Body of pancreas (tissue), 4 donors: ENCODE measurements around the gene PNKD. TPM values are rescaled to one million over a fixed set of nuclear protein-coding genes. Genes with fewer than 3 reads are reported as not detected.
"Not testable (repeated sequence)": the region's sequence is repeated elsewhere in the genome, so short reads cannot be mapped to it uniquely, and the experiment has no call there.

Source experiments
- ATAC-seq: fragments of 150-250 bp; one replicate; pipeline ENCODE4 v1.9.1; 2016
- DNase-seq, 4 donors: peaks; one replicate each; pipeline ENCODE4 v3.0.0-alpha.2; 2019
- H3K27ac ChIP-seq, 4 donors: fragments of 200-600 bp; sonication (generic); 1 replicate in 3 of 4; 2 replicates in 1 of 4; pipeline versions ENCODE4 v1.5.1 to v1.6.1; 2016 to 2019; ENCODE audit warnings: mild to moderate bottlenecking in 1 of 4, mixed read lengths in 1 of 4, moderate library complexity in 1 of 4
- H3K27me3 ChIP-seq, 2 donors: fragments of 200-600 bp; sonication (generic); one replicate each; pipeline ENCODE4 v1.6.0; 2016; ENCODE audit warnings: mild to moderate bottlenecking in 1 of 2
- H3K36me3 ChIP-seq, 2 donors: fragments of 200-600 bp; sonication (generic); replicated peaks in 1 of 2; 2 replicates each; pipeline ENCODE4 v1.5.1; 2016; ENCODE audit warnings: low read depth in 2 of 2; ENCODE audit not compliant: insufficient read depth in 1 of 2
- H3K4me1 ChIP-seq: fragments of 200-600 bp; sonication (generic); one replicate; pipeline ENCODE4 v1.6.0; 2016
- H3K4me3 ChIP-seq, 2 donors: fragments of 200-600 bp; sonication (generic); 1 replicate in 1 of 2; 2 replicates in 1 of 2; pipeline ENCODE4 v1.5.1; 2016 to 2019
- H3K9me3 ChIP-seq, 3 donors: fragments of 200-600 bp; sonication (generic); 1 replicate in 2 of 3; 2 replicates in 1 of 3; pipeline ENCODE4 v1.5.1; 2016
- POLR2A ChIP-seq, 3 donors: fragments of 450-650 bp; IDR thresholded peaks; one replicate each; pipeline ENCODE4 v1.6.1; 2016; ENCODE audit warnings: antibody characterized with exemption in 3 of 3, mild to moderate bottlenecking in 2 of 3
- WGBS, 2 donors: methylation state at CpG; one replicate each; pipeline ENCODE4 v1.1.5; 2017; 5-methylcytosine and 5-hydroxymethylcytosine counted together
- intact Hi-C: fragments of 100-400 bp; cut with DNase I; formaldehyde crosslinking; loops from one replicate; pipeline ENCODE4 v1.15.1; 2023
- total RNA-seq, 2 donors: library from RNA; depleted of rRNA; stranded (reverse); fragments of >200 nt; gene quantifications; one replicate each; pipeline ENCODE4 v1.1.0, GENCODE V29; 2016
- TF ChIP-seq, protein P1 (sequence below), 7 experiments: fragments of 450-650 bp in 4 of 7; fragments of 200-600 bp in 3 of 7; sonication (generic) in 3 of 7; IDR thresholded peaks; one replicate each; pipeline ENCODE4 v1.5.1; 2016 to 2019; ENCODE audit warnings: antibody characterized with exemption in 7 of 7

PNKD gene
- total RNA-seq, 2 donors from 2014 or later = 17.1 to 21.3 TPM

DNA sequence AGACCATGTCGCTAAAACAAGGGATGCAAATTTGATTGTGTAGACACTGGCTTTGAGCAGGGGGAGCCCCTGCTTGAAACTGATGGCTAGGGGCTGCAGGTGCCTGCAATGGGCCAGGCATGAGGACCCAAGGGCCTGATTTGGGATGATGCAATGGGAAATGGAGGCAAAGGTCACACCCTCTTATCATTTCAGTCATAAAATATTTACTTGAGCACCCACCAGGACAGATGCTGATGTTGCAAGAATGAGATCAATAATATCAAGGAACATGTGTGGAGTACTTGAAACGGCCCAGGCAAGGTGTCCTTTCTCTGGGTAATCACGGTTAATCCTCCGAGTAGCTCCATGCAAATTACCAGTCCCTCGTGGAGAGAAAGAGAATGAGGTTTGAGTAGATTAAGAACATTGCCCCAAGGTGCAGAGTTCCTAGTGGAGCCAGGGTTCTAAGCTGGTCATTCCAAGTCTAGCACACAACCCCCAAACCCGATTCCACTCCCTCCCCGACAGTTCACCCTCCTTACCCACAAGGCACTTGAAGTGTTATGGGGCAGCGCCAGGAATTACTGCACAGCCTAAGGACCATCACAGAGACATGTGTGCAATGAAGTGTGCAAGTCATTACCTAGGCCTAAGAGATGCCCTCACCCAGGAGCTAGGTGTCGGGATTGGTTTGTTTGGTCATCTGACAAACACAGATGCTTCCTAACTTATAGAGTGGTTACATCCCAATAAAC is 36.0 kb downstream of the PNKD start:
- peaks cover 24% of the 10 kb centered on the region for H3K4me1 ChIP-seq
- no peak for TF ChIP-seq POLR2A (IDR thresholded peaks at IDR 0.05)
- TF ChIP-seq, protein P1, sequence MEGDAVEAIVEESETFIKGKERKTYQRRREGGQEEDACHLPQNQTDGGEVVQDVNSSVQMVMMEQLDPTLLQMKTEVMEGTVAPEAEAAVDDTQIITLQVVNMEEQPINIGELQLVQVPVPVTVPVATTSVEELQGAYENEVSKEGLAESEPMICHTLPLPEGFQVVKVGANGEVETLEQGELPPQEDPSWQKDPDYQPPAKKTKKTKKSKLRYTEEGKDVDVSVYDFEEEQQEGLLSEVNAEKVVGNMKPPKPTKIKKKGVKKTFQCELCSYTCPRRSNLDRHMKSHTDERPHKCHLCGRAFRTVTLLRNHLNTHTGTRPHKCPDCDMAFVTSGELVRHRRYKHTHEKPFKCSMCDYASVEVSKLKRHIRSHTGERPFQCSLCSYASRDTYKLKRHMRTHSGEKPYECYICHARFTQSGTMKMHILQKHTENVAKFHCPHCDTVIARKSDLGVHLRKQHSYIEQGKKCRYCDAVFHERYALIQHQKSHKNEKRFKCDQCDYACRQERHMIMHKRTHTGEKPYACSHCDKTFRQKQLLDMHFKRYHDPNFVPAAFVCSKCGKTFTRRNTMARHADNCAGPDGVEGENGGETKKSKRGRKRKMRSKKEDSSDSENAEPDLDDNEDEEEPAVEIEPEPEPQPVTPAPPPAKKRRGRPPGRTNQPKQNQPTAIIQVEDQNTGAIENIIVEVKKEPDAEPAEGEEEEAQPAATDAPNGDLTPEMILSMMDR (IDR thresholded peaks at IDR 0.05) = no peak
- intact Hi-C loops = no loop called here

DNA sequence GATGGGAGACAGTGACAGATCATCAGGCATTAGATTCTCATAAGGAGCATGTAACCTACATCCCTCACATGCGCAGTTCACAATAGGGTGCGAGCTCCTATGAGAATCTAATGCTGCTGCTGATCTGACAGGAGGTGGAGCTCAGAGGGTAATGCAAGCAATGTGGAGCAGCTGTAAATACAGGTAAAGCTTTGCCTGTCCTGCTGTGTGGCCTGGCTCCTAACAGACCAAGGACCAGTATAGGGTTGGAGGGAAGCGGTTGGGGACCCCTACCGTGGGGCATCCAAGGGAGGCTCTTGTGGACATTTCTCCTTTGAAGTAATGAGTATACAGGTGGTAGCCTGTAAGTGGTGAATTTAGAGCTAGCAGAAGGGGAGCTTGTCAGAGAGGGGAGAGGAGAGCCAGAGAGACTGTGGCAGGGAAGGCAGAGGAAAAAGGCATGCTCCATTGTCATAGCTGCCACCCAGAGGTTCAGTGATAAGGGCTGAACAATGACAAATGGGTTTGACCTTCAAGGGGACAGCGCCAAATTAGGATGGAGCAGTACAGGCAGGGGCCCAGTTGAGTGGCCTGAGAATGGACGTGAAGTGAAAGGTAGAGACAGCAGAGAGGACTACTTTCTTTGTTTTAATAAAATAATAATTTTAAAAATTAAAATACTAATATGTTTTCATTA is 37.2 kb downstream of the PNKD start:
- H3K27me3 ChIP-seq = no peaks in the 10 kb centered on the region
- no peak for ATAC-seq
- intact Hi-C loops = no loop called here
- H3K36me3 ChIP-seq = no peaks in the 10 kb centered on the region
- 72 to 76% methylated on average over 6 of the region's 6 CpGs for WGBS, 2 donors
- H3K9me3 ChIP-seq = no peaks in the 10 kb centered on the region
- DNase-seq = no peak
- H3K27ac ChIP-seq = no peak overlapping the region
- H3K4me1 ChIP-seq = peaks cover 31% of the 10 kb centered on the region
- no peak for TF ChIP-seq POLR2A (IDR thresholded peaks at IDR 0.05)
- TF ChIP-seq, protein P1 (IDR thresholded peaks at IDR 0.05) = no peak
- H3K4me3 ChIP-seq = no peak overlapping the region

More for the DNA sequence above, 36.0 kb downstream of the PNKD start:
- ATAC-seq (no peak), DNase-seq (no peak)
- Histone ChIP-seq H3K9me3 (no peaks in the 10 kb centered on the region), H3K27ac (no peak overlapping the region), H3K4me3 (no peak overlapping the region), H3K27me3 (no peaks in the 10 kb centered on the region), H3K36me3 (no peaks in the 10 kb centered on the region)
- WGBS, 2 donors = 70 to 82% methylated on average over 8 to 9 of the region's 9 CpGs

DNA sequence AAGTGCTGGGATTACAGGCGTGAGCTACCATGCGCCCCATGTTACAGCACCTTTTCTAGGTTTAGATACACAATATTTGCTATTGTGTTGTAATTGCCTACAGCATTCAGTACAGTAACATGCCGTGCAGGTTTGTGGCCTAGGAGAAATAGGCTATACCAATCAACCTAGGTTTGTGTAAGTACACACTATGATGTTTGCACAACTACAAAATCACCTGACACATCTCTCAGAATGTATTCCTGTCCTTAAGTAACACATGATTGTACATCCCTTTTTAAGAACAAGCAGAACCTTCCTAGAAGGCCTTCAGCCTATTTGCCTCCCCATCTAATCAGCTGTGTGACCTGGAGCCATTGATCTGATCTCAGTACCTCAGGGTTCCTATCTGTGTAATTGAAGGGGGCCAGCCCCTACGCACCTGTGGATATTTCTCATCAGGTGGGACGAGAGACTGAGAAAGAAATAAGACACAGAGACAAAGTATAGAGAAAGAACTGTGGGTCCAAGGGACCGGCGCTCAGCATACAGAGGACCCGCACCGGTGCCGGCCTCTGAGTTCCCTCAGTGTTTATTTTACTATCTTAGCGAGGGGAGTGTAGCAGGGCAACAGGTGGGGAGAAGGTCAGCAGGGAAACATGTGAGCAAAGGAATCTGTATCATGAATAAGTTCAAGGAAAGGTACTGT is 40.7 kb downstream of the PNKD start:
- no peaks in the 10 kb centered on the region for H3K36me3 ChIP-seq

DNA sequence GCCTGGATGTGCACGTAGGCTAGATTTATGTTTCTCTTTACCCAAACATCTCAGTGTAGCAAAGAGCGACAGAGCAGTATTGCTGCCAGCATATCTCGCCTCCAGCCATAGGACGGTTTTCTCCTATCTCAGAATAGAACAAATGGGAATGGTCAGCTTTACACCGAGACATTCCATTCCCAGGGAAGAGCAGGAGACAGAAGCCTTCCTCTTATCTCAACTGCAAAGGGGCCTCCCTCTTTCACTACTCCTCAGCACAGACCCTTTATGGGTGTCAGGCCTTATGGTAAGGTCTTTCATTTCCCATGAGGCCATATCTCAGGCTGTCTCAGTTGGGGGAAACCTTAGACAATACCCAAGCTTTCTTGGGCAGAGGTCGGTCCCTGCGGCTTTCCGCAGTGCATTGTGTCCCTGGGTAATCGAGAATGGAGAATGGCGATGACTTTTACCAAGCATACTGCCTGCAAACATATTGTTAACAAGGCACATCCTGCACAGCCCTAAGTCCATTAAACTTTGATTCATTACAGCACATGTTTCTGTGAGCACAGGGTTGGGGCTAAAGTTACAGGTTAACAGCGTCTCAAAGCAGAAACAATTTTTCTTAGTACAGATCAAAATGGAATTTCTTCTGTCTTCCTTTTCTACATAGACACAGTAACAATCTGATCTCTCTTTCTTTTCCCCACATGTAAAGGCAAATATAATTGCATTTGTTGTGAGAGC is 41.4 kb downstream of the PNKD start:
- H3K27ac ChIP-seq = peak overlapping the region in 3 of 4 donors; percentile 52 to 78 (median 53)
- H3K36me3 ChIP-seq, DNase-seq, H3K4me3 ChIP-seq, intact Hi-C loops, H3K9me3 ChIP-seq, H3K27me3 ChIP-seq, ATAC-seq: not testable (repeated sequence)
- H3K4me1 ChIP-seq = peaks cover 33% of the 10 kb centered on the region
- 41 to 46% methylated on average over 11 of the region's 11 CpGs for WGBS, 2 donors

More for the DNA sequence above, 40.7 kb downstream of the PNKD start:
- WGBS, 2 donors = 34 to 36% methylated on average over 11 of the region's 11 CpGs
- ATAC-seq (peak; percentile 41), DNase-seq (peak in 1 of 4 donors; percentile 39)
- Histone ChIP-seq H3K9me3 (no peaks in the 10 kb centered on the region), H3K4me3 (no peak overlapping the region), H3K27me3 (no peaks in the 10 kb centered on the region), H3K27ac (peak overlapping the region in 3 of 4 donors; percentile 43 to 78 (median 52)), H3K4me1 (peaks cover 37% of the 10 kb centered on the region)
- intact Hi-C loops = no loop called here
- TF ChIP-seq POLR2A (IDR thresholded peaks at IDR 0.05) = no peak
- TF ChIP-seq, protein P1 (IDR thresholded peaks at IDR 0.05) = no peak
